Measurements from ENCODE around the gene SSPN.

The SSPN gene

GRCh38 chr12:26287671-26288381 lies 92.5 kb downstream of the SSPN start:
- DNase-seq, result no peak

DNA sequence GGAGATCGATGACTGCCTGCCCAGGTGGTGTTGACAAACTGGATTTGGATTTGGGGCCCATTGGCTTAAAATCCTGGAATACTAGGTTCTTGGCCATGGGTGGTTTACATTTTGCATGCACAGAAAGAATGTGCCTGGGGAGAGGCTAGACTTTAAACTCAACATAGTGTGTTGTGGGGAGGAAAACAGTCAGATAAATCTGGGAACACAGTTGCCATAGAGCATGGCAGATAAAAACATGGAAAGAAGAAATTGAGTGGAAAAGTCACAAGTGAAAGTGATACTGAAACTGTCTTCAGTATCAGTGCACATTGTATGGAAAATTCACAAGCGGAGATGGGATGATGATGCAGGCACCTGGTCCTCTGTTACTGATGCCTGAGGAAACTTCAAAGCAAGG lies 95.2 kb downstream of the SSPN start:
- no peak for DNase-seq

GRCh38 chr12:26292596-26292995 lies 97.2 kb downstream of the SSPN start:
- DNase-seq, result no peak

DNA sequence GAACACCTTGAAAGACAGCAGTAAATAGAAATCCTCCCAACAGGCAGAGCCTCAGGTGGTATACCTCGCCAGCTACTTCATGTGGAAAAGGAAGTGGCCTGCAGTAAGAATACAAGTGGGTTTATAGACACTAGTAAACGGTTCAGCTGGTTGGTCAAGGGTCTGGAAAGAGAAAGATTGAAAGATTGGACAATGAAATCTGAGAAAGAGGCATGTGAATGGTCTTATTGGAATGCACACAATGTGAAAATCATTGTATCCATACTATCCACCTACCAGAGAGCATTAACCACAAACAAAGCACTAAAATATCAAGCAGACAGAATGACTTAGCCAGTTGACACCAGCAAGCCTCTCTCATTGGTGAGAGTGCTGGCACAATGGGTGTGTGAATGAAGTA lies 98.2 kb downstream of the SSPN start:
- no peak for DNase-seq

GRCh38 chr12:26295001-26295400 lies 99.6 kb downstream of the SSPN start:
- no peak for DNase-seq

DNA sequence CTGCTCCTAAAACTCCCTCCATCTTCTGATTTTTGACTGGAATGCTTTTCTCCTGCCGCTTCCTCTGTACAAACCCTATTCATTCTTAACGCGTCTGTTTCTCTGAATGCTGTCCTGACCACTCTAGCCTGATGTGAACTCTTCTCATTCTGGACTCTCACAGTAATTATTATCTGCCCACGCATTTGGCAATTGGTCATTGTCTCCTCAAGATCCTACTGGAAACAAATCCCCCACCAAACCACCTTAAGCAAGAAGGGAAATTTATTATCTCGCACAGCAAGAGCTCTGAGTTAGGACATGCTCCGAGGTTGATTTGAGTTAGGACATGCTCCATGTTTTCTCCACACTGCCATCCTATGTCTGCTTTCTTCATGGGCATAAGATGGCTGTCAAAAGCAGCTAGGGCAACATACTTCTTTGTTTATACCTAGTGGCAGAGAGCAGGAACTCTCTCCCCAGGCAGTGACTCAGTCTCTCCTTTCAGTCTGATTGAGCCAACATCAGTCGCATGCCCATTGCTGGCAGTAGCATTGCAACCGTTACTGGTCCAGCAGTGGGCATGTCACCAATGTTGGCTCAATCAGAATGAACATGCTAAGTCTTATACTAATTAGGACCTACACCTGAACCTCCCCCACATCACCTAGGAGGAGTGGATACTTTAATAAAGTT lies 102.2 kb downstream of the SSPN start:
- no peak for DNase-seq

DNA sequence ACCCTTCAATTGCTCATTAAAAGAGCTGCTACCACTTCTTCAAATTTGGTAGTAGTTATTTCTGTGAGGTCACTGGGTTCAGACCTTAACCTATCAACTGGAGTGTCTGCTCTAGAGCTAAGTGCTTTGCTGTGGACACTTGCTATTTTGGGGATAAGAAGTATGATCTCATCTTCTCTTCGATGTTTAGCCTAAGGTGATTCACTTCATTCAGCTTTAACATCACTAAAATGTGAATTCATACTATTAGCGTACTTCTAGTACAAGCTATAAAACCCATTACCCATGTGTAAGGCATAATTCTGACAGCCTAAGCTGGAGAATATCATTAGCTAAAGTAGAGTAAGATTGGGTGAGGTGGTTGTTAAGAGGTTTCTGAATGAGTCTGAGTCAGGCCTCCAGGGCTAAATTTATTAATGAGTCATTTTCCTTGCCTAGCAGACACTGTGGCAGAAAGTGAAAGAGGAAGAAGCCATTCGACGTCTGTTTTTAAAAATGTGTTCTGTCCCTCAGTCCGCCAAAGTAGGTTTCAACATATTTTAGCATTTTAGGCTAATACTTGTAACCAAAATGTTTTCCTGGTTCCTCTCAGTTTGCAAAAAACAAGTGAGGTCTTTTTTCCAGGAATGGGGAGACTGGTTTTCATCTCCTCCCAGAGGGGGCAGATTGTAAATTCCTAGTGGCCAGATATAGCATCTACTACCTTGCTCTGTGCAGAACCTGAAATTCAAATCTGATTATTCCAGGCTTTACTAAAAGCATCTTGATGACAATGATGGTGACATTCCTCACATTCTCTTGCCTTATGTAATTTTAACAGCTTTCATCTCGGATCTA lies 103.6 kb downstream of the SSPN start:
- no peak for DNase-seq

DNA sequence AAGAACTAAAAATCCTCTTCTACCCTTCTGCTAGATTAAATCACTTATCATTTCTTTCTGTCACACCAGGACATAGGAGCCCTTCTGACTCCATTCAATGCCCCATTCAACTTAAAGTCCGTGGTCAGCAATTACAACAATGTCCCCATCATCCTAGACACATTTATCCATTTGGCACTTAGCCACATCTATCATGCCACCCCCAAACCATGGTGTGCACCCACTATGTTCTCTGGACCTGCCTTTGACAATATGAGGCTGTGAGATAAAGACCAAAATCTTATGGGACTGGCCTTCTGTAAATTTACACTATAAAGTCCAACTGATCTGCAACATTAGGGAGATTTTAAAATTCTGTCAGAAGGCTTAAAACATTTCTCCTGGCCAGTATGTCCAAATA lies 104.4 kb downstream of the SSPN start:
- DNase-seq, result no peak
